Panc1 (cell line): ENCODE data around the gene TNFAIP8L3.

Experiments used
- TF ChIP-seq, protein P1 (sequence below): fragments of 450-650 bp; IDR thresholded peaks from 2 replicates; pipeline ENCODE4 v1.5.1; 2017; ENCODE audit warnings: mild to moderate bottlenecking
- TF ChIP-seq, protein P2 (sequence below), 2 experiments: IDR thresholded peaks; 2 replicates each; pipeline ENCODE4 v1.6.1; 2011 to 2012; ENCODE audit warnings: low read depth in 2 of 2, control low read depth in 1 of 2, low read length in 1 of 2, mild to moderate bottlenecking in 1 of 2, moderate library complexity in 1 of 2; ENCODE audit not compliant: insufficient read depth in 1 of 2

DNA sequence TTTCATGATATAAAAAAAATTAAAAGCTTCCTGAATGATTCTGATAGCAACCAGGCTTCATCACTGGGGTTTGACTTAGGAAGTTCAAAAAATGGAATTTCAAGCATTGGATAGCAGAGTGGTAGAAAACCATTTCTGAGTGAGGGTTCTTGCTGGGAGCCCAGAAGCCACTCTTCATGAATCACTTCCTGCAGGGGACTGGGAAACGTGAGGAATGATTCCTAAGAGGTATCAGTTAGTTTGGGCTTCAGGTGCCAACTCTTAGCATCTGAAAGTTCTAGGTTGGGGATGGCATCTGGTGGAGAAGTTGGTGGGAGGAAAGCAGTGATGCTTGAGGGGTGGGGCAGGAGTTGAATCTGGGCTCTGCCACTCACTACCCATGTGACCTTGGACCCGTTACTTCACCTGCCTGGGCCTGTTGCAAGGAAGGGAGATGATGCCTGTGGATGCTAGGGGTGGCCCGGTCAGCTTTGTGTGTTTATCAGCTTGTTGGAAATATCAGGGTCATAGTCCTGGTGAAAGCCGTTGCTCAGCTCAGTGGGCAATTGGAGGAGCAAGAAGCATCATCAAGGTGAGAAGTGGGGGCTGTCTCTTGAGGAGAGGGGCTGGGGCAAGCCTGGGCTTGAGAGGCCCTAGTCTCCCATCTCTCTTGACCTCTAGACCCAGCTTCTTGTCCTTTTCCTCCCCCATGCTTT is 37.0 kb upstream of the TNFAIP8L3 start:
- TF ChIP-seq, protein P1, sequence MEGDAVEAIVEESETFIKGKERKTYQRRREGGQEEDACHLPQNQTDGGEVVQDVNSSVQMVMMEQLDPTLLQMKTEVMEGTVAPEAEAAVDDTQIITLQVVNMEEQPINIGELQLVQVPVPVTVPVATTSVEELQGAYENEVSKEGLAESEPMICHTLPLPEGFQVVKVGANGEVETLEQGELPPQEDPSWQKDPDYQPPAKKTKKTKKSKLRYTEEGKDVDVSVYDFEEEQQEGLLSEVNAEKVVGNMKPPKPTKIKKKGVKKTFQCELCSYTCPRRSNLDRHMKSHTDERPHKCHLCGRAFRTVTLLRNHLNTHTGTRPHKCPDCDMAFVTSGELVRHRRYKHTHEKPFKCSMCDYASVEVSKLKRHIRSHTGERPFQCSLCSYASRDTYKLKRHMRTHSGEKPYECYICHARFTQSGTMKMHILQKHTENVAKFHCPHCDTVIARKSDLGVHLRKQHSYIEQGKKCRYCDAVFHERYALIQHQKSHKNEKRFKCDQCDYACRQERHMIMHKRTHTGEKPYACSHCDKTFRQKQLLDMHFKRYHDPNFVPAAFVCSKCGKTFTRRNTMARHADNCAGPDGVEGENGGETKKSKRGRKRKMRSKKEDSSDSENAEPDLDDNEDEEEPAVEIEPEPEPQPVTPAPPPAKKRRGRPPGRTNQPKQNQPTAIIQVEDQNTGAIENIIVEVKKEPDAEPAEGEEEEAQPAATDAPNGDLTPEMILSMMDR, result no peak
- TF ChIP-seq, protein P2, sequence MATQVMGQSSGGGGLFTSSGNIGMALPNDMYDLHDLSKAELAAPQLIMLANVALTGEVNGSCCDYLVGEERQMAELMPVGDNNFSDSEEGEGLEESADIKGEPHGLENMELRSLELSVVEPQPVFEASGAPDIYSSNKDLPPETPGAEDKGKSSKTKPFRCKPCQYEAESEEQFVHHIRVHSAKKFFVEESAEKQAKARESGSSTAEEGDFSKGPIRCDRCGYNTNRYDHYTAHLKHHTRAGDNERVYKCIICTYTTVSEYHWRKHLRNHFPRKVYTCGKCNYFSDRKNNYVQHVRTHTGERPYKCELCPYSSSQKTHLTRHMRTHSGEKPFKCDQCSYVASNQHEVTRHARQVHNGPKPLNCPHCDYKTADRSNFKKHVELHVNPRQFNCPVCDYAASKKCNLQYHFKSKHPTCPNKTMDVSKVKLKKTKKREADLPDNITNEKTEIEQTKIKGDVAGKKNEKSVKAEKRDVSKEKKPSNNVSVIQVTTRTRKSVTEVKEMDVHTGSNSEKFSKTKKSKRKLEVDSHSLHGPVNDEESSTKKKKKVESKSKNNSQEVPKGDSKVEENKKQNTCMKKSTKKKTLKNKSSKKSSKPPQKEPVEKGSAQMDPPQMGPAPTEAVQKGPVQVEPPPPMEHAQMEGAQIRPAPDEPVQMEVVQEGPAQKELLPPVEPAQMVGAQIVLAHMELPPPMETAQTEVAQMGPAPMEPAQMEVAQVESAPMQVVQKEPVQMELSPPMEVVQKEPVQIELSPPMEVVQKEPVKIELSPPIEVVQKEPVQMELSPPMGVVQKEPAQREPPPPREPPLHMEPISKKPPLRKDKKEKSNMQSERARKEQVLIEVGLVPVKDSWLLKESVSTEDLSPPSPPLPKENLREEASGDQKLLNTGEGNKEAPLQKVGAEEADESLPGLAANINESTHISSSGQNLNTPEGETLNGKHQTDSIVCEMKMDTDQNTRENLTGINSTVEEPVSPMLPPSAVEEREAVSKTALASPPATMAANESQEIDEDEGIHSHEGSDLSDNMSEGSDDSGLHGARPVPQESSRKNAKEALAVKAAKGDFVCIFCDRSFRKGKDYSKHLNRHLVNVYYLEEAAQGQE (IDR thresholded peaks at IDR 0.05; ENCODE audit: insufficient read depth in 1 of 2, low read depth in 2 of 2, low read length in 1 of 2), result no peak
